GM23338 (cell line): Measurements from ENCODE around the gene CCDC86. TPM values are rescaled to one million over a fixed set of nuclear protein-coding genes. Genes with fewer than 3 reads are reported as not detected.

ENCODE experiments used
- ATAC-seq: fragments of 200-7000 bp; cut with Tn5 transposase; 3 replicates; pipeline ENCODE4 v1.9.1; 2020
- DNase-seq: peaks from one replicate; pipeline ENCODE4 v3.0.0-alpha.2; 2015; ENCODE audit warnings: low spot score
- H2AFZ ChIP-seq: fragments of 200-600 bp; sonication (generic); 2 replicates; pipeline ENCODE4 v1.8.0; 2016; ENCODE audit warnings: antibody characterized with exemption, mild to moderate bottlenecking, moderate library complexity
- H3F3A ChIP-seq: fragments of 200-600 bp; sonication (generic); replicated peaks from 2 replicates; pipeline ENCODE4 v1.8.0; 2017; ENCODE audit warnings: antibody characterized with exemption, mixed run types, low read depth
- H3K27ac ChIP-seq: fragments of 200-600 bp; sonication (generic); 2 replicates; pipeline ENCODE4 v1.6.1; 2016; ENCODE audit warnings: low read depth
- H3K27me3 ChIP-seq: fragments of 200-600 bp; sonication (generic); 2 replicates; pipeline ENCODE4 v1.8.0; 2016; ENCODE audit warnings: mild to moderate bottlenecking, mixed run types, moderate library complexity; ENCODE audit not compliant: insufficient read depth
- H3K36me3 ChIP-seq: fragments of 200-600 bp; sonication (generic); 2 replicates; pipeline ENCODE4 v1.8.0; 2016; ENCODE audit warnings: mild to moderate bottlenecking; ENCODE audit not compliant: insufficient read depth
- H3K4me1 ChIP-seq: fragments of 200-600 bp; sonication (generic); 2 replicates; pipeline ENCODE4 v1.8.0; 2016; ENCODE audit warnings: mild to moderate bottlenecking, moderate library complexity; ENCODE audit not compliant: insufficient read depth
- H3K4me2 ChIP-seq: fragments of 200-600 bp; sonication (generic); 2 replicates; pipeline ENCODE4 v1.7.1; 2017; ENCODE audit warnings: mixed run types
- H3K4me3 ChIP-seq: fragments of 200-600 bp; sonication (generic); 2 replicates; pipeline ENCODE4 v1.6.1; 2016; ENCODE audit warnings: mixed run types
- H3K79me2 ChIP-seq: fragments of 200-600 bp; sonication (generic); replicated peaks from 2 replicates; pipeline ENCODE4 v1.8.0; 2017; ENCODE audit warnings: mild to moderate bottlenecking; ENCODE audit not compliant: insufficient read depth
- H3K9me2 ChIP-seq: fragments of 200-600 bp; sonication (generic); 2 replicates; pipeline ENCODE4 v1.8.0; 2017; ENCODE audit not compliant: insufficient read depth
- H4K20me1 ChIP-seq: fragments of 200-600 bp; sonication (generic); replicated peaks from 2 replicates; pipeline ENCODE4 v1.8.0; 2017; ENCODE audit warnings: mild to moderate bottlenecking; ENCODE audit not compliant: insufficient read depth
- H3K27ac Mint-ChIP-seq: 2 replicates; pipeline ENCODE4 v1.8.0; 2020; ENCODE audit warnings: inconsistent platforms, mild to moderate bottlenecking, moderate library complexity, mixed read lengths
- H3K27me3 Mint-ChIP-seq: 3 replicates; pipeline ENCODE4 v1.8.0; 2022; ENCODE audit warnings: low read depth, mild to moderate bottlenecking, moderate library complexity, mixed read lengths, inconsistent platforms; ENCODE audit not compliant: insufficient read depth, poor library complexity
- H3K36me3 Mint-ChIP-seq: 3 replicates; pipeline ENCODE4 v1.8.0; 2021; ENCODE audit warnings: low read depth, mild to moderate bottlenecking, inconsistent platforms, moderate library complexity, mixed read lengths
- H3K4me1 Mint-ChIP-seq: 3 replicates; pipeline ENCODE4 v1.8.0; 2020; ENCODE audit warnings: mild to moderate bottlenecking, inconsistent platforms, mixed read lengths
- H3K4me3 Mint-ChIP-seq: 3 replicates; pipeline ENCODE4 v1.8.0; 2021; ENCODE audit warnings: moderate library complexity, mild to moderate bottlenecking, inconsistent platforms, mixed read lengths
- H3K9me3 Mint-ChIP-seq: 3 replicates; pipeline ENCODE4 v1.8.0; 2020; ENCODE audit warnings: moderate library complexity, mild to moderate bottlenecking, inconsistent platforms, mixed read lengths
- CREB1 ChIP-seq: fragments of 250-450 bp; sonication (Bioruptor Pico); IDR thresholded peaks from 2 replicates; pipeline ENCODE4 v1.5.0; 2020; ENCODE audit warnings: low read depth, mild to moderate bottlenecking, moderate library complexity
- EZH2 ChIP-seq: fragments of 200-600 bp; sonication (generic); IDR thresholded peaks from one replicate; pipeline ENCODE4 v1.8.0; 2017; ENCODE audit warnings: antibody characterized with exemption, mild to moderate bottlenecking, low read depth; ENCODE audit not compliant: unreplicated experiment
- EZH2phosphoT487 ChIP-seq: fragments of 200-600 bp; sonication (generic); IDR thresholded peaks from one replicate; pipeline ENCODE4 v1.8.1; 2018; ENCODE audit warnings: antibody characterized with exemption; ENCODE audit not compliant: unreplicated experiment
- JUNB ChIP-seq: IDR thresholded peaks from one replicate; pipeline ENCODE4 v1.6.1; 2016; ENCODE audit warnings: antibody characterized with exemption; ENCODE audit not compliant: unreplicated experiment
- NANOG ChIP-seq: IDR thresholded peaks from 2 replicates; pipeline ENCODE4 v1.6.1; 2016; ENCODE audit warnings: antibody characterized with exemption, borderline replicate concordance
- POLR2AphosphoS5 ChIP-seq: IDR thresholded peaks from 2 replicates; pipeline ENCODE4 v1.6.1; 2016; ENCODE audit warnings: antibody characterized with exemption, low read depth
- STAT1 ChIP-seq: IDR thresholded peaks from one replicate; pipeline ENCODE4 v1.6.1; 2016; ENCODE audit warnings: antibody characterized with exemption; ENCODE audit not compliant: unreplicated experiment
- ZNF114 ChIP-seq: fragments of 250-450 bp; sonication (Bioruptor Pico); IDR thresholded peaks from 2 replicates; pipeline ENCODE4 v1.5.0; 2020; ENCODE audit warnings: mild to moderate bottlenecking, moderate library complexity
- ZNF331 ChIP-seq: fragments of 250-450 bp; sonication (Bioruptor Pico); IDR thresholded peaks from 2 replicates; pipeline ENCODE4 v1.5.0; 2020; ENCODE audit warnings: low read depth, mild to moderate bottlenecking, moderate library complexity
- polyA plus RNA-seq: library from polyadenylated mRNA; unstranded; fragments of >200 nt; fragmentation: Nextera tagmentation; extraction: Ambion mirVana; gene quantifications from 2 replicates; pipeline ENCODE4 v1.2.1, GENCODE V29; 2016
- total RNA-seq: library from RNA; depleted of rRNA; stranded (reverse); fragments of >200 nt; shearing (Covaris generic); gene quantifications from 2 replicates; pipeline ENCODE4 v1.2.3, GENCODE V29; 2014
- TF ChIP-seq, protein P1 (sequence below): IDR thresholded peaks from 2 replicates; pipeline ENCODE4 v1.6.1; 2016; ENCODE audit warnings: antibody characterized with exemption
- TF ChIP-seq, protein P2 (sequence below): IDR thresholded peaks from one replicate; pipeline ENCODE4 v1.6.1; 2018; ENCODE audit warnings: antibody characterized with exemption; ENCODE audit not compliant: unreplicated experiment
- TF ChIP-seq, protein P3 (sequence below), 2 experiments: fragments of 200-600 bp in 1 of 2; sonication (generic) in 1 of 2; conservative IDR thresholded peaks; 2 replicates each; pipeline versions ENCODE4 v1.5.1 to v1.6.1; 2016 to 2017; ENCODE audit warnings: antibody characterized with exemption in 2 of 2, low read depth in 2 of 2, mild to moderate bottlenecking in 2 of 2, moderate library complexity in 1 of 2
- TF ChIP-seq, protein P4 (sequence below): fragments of 250-450 bp; sonication (Bioruptor Pico); IDR thresholded peaks from 2 replicates; pipeline ENCODE4 v1.5.0; 2020; ENCODE audit warnings: mild to moderate bottlenecking, moderate library complexity

Gene CCDC86
- total and polyA plus RNA-seq, 2 experiments from 2014 or later = 67.3 to 98.5 TPM

DNA sequence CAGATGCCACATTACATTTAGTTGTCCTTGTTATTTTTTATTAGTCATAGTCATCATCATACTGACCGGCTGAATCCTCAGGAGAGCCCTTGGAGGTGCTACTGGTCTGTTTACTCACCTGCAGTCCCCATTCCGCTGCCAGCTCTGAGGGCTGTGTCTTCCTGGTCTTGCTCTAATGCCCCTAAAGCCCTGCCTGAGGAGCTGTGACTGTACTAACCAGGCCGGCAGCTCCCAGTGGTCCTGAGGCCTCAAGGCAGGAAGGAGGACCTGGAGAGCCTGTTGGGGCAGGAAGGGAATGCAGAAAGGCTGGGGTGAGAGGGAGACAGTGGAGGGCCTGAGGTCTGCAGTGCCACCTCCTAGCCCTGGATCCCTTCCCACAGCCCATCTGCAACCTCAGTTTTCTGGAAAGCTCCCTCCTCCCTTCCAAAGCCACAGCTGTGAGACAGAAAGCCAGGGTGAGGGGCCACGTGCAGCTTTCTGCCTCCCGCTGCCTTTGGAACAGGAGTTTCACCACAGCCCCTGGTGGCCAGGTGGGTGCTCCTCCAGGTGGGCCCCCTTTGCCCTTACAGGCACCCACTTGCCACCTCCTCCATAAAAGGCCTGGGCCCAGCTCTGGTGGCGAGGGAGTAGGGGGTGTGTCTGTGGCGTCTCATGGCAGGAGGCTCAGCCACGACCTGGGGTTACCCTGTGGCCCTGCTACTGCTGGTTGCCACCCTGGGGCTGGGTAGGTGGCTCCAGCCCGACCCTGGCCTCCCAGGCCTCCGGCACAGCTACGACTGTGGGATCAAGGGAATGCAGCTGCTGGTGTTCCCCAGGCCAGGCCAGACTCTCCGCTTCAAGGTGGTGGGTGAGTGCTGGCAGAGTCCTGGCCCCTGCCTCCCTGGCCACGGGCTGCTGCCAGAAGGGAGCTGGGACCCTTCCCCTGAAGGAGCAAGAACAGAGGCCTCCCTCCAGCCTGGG, 25.3 kb downstream of the CCDC86 start, which contains the start of gene ZP1:
ZP1 (plus strand) TSS at position 632 of the 960 bp plus-strand sequence; CDS start at position 652, 20 bp downstream.
- H3K4me2 ChIP-seq = no peak within 1 kb of the TSS
- H3K36me3 Mint-ChIP-seq = no peaks in the 10 kb centered on the region
- no peaks in the 10 kb centered on the region for H3K36me3 ChIP-seq
- TF ChIP-seq, protein P1, sequence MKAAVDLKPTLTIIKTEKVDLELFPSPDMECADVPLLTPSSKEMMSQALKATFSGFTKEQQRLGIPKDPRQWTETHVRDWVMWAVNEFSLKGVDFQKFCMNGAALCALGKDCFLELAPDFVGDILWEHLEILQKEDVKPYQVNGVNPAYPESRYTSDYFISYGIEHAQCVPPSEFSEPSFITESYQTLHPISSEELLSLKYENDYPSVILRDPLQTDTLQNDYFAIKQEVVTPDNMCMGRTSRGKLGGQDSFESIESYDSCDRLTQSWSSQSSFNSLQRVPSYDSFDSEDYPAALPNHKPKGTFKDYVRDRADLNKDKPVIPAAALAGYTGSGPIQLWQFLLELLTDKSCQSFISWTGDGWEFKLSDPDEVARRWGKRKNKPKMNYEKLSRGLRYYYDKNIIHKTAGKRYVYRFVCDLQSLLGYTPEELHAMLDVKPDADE = no peak
- no peak for TF ChIP-seq EZH2phosphoT487
- TF ChIP-seq, protein P2, sequence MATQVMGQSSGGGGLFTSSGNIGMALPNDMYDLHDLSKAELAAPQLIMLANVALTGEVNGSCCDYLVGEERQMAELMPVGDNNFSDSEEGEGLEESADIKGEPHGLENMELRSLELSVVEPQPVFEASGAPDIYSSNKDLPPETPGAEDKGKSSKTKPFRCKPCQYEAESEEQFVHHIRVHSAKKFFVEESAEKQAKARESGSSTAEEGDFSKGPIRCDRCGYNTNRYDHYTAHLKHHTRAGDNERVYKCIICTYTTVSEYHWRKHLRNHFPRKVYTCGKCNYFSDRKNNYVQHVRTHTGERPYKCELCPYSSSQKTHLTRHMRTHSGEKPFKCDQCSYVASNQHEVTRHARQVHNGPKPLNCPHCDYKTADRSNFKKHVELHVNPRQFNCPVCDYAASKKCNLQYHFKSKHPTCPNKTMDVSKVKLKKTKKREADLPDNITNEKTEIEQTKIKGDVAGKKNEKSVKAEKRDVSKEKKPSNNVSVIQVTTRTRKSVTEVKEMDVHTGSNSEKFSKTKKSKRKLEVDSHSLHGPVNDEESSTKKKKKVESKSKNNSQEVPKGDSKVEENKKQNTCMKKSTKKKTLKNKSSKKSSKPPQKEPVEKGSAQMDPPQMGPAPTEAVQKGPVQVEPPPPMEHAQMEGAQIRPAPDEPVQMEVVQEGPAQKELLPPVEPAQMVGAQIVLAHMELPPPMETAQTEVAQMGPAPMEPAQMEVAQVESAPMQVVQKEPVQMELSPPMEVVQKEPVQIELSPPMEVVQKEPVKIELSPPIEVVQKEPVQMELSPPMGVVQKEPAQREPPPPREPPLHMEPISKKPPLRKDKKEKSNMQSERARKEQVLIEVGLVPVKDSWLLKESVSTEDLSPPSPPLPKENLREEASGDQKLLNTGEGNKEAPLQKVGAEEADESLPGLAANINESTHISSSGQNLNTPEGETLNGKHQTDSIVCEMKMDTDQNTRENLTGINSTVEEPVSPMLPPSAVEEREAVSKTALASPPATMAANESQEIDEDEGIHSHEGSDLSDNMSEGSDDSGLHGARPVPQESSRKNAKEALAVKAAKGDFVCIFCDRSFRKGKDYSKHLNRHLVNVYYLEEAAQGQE = no peak
- TF ChIP-seq ZNF331 (CRISPR knock-in tag) = no peak
- no peak for TF ChIP-seq NANOG
- TF ChIP-seq, protein P3, sequence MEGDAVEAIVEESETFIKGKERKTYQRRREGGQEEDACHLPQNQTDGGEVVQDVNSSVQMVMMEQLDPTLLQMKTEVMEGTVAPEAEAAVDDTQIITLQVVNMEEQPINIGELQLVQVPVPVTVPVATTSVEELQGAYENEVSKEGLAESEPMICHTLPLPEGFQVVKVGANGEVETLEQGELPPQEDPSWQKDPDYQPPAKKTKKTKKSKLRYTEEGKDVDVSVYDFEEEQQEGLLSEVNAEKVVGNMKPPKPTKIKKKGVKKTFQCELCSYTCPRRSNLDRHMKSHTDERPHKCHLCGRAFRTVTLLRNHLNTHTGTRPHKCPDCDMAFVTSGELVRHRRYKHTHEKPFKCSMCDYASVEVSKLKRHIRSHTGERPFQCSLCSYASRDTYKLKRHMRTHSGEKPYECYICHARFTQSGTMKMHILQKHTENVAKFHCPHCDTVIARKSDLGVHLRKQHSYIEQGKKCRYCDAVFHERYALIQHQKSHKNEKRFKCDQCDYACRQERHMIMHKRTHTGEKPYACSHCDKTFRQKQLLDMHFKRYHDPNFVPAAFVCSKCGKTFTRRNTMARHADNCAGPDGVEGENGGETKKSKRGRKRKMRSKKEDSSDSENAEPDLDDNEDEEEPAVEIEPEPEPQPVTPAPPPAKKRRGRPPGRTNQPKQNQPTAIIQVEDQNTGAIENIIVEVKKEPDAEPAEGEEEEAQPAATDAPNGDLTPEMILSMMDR (conservative IDR thresholded peaks at IDR 0.05; ENCODE audit: low read depth in 2 of 2) = no peak
- no peak for TF ChIP-seq STAT1
- TF ChIP-seq, protein P4, sequence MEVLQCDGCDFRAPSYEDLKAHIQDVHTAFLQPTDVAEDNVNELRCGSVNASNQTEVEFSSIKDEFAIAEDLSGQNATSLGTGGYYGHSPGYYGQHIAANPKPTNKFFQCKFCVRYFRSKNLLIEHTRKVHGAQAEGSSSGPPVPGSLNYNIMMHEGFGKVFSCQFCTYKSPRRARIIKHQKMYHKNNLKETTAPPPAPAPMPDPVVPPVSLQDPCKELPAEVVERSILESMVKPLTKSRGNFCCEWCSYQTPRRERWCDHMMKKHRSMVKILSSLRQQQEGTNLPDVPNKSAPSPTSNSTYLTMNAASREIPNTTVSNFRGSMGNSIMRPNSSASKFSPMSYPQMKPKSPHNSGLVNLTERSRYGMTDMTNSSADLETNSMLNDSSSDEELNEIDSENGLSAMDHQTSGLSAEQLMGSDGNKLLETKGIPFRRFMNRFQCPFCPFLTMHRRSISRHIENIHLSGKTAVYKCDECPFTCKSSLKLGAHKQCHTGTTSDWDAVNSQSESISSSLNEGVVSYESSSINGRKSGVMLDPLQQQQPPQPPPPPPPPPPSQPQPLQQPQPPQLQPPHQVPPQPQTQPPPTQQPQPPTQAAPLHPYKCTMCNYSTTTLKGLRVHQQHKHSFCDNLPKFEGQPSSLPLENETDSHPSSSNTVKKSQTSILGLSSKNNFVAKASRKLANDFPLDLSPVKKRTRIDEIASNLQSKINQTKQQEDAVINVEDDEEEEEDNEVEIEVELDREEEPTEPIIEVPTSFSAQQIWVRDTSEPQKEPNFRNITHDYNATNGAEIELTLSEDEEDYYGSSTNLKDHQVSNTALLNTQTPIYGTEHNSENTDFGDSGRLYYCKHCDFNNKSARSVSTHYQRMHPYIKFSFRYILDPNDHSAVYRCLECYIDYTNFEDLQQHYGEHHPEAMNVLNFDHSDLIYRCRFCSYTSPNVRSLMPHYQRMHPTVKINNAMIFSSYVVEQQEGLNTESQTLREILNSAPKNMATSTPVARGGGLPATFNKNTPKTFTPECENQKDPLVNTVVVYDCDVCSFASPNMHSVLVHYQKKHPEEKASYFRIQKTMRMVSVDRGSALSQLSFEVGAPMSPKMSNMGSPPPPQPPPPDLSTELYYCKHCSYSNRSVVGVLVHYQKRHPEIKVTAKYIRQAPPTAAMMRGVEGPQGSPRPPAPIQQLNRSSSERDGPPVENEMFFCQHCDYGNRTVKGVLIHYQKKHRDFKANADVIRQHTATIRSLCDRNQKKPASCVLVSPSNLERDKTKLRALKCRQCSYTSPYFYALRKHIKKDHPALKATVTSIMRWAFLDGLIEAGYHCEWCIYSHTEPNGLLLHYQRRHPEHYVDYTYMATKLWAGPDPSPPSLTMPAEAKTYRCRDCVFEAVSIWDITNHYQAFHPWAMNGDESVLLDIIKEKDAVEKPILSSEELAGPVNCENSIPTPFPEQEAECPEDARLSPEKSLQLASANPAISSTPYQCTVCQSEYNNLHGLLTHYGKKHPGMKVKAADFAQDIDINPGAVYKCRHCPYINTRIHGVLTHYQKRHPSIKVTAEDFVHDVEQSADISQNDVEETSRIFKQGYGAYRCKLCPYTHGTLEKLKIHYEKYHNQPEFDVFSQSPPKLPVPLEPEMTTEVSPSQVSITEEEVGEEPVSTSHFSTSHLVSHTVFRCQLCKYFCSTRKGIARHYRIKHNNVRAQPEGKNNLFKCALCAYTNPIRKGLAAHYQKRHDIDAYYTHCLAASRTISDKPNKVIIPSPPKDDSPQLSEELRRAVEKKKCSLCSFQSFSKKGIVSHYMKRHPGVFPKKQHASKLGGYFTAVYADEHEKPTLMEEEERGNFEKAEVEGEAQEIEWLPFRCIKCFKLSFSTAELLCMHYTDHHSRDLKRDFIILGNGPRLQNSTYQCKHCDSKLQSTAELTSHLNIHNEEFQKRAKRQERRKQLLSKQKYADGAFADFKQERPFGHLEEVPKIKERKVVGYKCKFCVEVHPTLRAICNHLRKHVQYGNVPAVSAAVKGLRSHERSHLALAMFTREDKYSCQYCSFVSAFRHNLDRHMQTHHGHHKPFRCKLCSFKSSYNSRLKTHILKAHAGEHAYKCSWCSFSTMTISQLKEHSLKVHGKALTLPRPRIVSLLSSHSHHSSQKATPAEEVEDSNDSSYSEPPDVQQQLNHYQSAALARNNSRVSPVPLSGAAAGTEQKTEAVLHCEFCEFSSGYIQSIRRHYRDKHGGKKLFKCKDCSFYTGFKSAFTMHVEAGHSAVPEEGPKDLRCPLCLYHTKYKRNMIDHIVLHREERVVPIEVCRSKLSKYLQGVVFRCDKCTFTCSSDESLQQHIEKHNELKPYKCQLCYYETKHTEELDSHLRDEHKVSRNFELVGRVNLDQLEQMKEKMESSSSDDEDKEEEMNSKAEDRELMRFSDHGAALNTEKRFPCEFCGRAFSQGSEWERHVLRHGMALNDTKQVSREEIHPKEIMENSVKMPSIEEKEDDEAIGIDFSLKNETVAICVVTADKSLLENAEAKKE (CRISPR knock-in tag) = no peak
- no peak for TF ChIP-seq JUNB
- no peak for TF ChIP-seq CREB1 (CRISPR knock-in tag)
- TF ChIP-seq EZH2 = no peak
- TF ChIP-seq ZNF114 (CRISPR knock-in tag) = no peak
- no peak for TF ChIP-seq POLR2AphosphoS5
- H3F3A ChIP-seq = no peaks in the 10 kb centered on the region
- H3K79me2 ChIP-seq = no peaks in the 10 kb centered on the region
- DNase-seq (no peak), ATAC-seq (peak; percentile 40; the same call in 2 of the 3 replicates)
- H3K27me3 ChIP-seq = no peaks in the 10 kb centered on the region
- H3K27ac ChIP-seq = no peak within 1 kb of the TSS
- peaks cover 4% of the 10 kb centered on the region for H3K27me3 Mint-ChIP-seq
- H3K4me3 Mint-ChIP-seq = no peak within 1 kb of the TSS
- H2AFZ ChIP-seq = no peak within 1 kb of the TSS
- no peaks in the 10 kb centered on the region for H3K9me2 ChIP-seq
- no peak within 1 kb of the TSS for H3K27ac Mint-ChIP-seq
- no peaks in the 10 kb centered on the region for H4K20me1 ChIP-seq
- no peak within 1 kb of the TSS for H3K4me3 ChIP-seq
- H3K4me1 ChIP-seq = no peaks in the 10 kb centered on the region
- H3K9me3 Mint-ChIP-seq = no peaks in the 10 kb centered on the region; the same call in 2 of the 3 replicates
- H3K4me1 Mint-ChIP-seq = no peaks in the 10 kb centered on the region
